ENCODE measurements around the gene ASS1.

The ASS1 gene

GRCh38 chr9:130477564-130477963 lies 32.8 kb downstream of the ASS1 start:
- DNase-seq (ENCODE audit: low read depth), result no peak
- no peak for TF ChIP-seq CTCF (conservative IDR thresholded peaks at IDR 0.05; ENCODE audit: control insufficient read depth, insufficient read depth, low read depth, low read length)
- no peak overlapping the region for H3K4me3 ChIP-seq (ENCODE audit: control insufficient read depth, low read depth, low read length)

DNA sequence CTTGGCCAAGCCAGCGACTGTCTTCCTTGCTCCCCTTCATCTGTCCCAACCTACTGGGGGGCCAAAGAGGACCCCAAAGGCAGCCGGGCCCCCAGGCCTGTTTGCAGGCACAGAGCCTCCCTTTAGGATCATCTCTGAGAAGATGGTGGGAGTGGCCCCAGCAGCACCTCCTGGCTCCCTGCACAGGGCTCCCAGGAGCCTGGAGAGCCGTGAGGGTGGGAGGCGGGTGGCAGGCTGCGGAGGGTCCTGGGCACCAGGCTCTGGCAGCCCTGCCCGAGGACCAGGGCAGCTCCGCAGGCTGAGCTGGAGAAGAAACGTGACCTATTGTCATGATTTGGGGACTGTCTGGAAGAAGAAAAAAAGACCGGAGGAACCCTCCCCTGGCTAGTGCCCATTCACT lies 33.4 kb downstream of the ASS1 start:
- no peak for TF ChIP-seq CTCF (conservative IDR thresholded peaks at IDR 0.05; ENCODE audit: control insufficient read depth, insufficient read depth, low read depth, low read length)
- DNase-seq (ENCODE audit: low read depth), result no peak
- no peak overlapping the region for H3K4me3 ChIP-seq (ENCODE audit: control insufficient read depth, low read depth, low read length)

DNA sequence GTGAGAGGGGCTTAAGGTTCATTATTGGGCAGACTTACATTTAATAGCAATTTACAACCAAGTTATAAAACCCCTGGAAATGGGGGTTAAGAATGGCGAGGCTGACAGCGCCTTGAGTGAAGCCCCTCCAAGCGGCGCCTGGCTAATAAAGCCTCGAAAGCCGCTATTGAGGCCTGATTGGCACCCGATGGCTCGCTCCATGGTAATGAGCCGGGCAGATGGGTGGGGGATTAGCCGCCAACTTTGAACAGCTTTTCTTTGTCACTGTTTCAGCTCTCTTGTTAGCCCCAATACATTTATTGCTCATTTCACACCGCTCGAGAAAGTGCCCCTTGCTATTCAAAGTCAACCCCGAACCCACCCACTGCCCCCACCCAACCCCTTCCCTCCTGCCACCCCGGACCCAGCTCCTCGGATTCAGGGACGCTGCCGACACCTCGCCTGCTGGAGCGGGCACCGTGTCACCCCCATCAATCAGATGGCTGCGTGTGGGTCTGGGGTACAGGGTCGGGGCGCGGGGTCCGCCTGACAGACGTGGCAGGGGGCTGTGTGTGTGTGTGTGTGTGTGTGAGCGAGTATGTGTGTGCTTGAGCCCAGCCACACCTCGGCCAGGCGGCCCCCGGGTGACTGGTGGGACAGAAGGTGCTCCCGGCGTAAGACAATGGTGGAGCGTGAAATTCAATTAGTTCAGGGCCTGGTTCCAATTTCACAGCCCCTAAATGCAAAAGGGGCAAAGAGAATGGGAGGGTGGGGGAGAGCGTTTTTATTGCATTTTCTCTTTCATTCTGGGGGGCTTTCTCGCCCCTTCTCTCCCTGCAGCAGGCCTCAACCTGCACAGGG lies 34.2 kb downstream of the ASS1 start:
- TF ChIP-seq CTCF (conservative IDR thresholded peaks at IDR 0.05; ENCODE audit: control insufficient read depth, insufficient read depth, low read depth, low read length), result no peak
- no peak for DNase-seq (ENCODE audit: low read depth)
- no peak overlapping the region for H3K4me3 ChIP-seq (ENCODE audit: control insufficient read depth, low read depth, low read length)

GRCh38 chr9:130479587-130479986 lies 34.8 kb downstream of the ASS1 start:
- no peak for TF ChIP-seq CTCF (conservative IDR thresholded peaks at IDR 0.05; ENCODE audit: control insufficient read depth, insufficient read depth, low read depth, low read length)
- no peak for DNase-seq (ENCODE audit: low read depth)
- H3K4me3 ChIP-seq (ENCODE audit: control insufficient read depth, low read depth, low read length), result no peak overlapping the region

GRCh38 chr9:130480673-130481072 lies 35.9 kb downstream of the ASS1 start:
- TF ChIP-seq CTCF (conservative IDR thresholded peaks at IDR 0.05; ENCODE audit: control insufficient read depth, insufficient read depth, low read depth, low read length), result no peak
- no peak for DNase-seq (ENCODE audit: low read depth)
- no peak overlapping the region for H3K4me3 ChIP-seq (ENCODE audit: control insufficient read depth, low read depth, low read length)

DNA sequence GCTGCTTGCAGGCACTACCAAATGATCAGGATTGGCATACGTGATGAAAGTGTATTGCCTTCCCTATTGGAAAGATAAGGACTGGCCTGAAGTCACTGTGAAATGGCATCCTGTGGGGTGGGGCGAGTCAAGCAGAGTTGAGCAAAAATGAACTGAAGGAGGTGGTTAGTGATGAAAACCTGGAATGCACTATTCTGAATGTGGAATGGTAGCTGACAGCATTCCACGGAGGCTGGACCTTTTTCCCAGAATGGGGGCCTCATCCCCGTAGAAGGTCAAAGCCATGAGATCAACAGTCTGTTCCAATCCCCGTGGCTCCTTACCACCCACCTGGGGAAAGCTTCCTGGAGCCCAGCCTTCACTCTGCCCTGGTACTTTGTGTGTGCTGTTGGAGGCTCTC lies 37.7 kb downstream of the ASS1 start:
- H3K4me3 ChIP-seq (ENCODE audit: control insufficient read depth, low read depth, low read length), result no peak overlapping the region
- no peak for DNase-seq (ENCODE audit: low read depth)
- TF ChIP-seq CTCF (conservative IDR thresholded peaks at IDR 0.05; ENCODE audit: control insufficient read depth, insufficient read depth, low read depth, low read length), result no peak
